Activated CD8-positive, alpha-beta memory T cell treated with anti-CD3 and anti-CD28 coated beads for 4 hours (primary cell): ENCODE measurements around the gene SLC35C1.

ENCODE experiments used
- DNase-seq, 2 donors: peaks; one replicate each; pipeline ENCODE4 v3.0.0-alpha.2; 2020; ENCODE audit warnings: low read depth in 2 of 2

The SLC35C1 gene

GRCh38 chr11:45846974-45847910 lies 42.3 kb downstream of the SLC35C1 start, which contains the start of gene CRY2:
Gene CRY2 (plus strand): TSS chr11:45847475. CDS start chr11:45847491, 16 bp downstream.
- peak; percentile 97 to 99 for DNase-seq

- DNase-seq, result no peak
Observed at GRCh38 chr11:45847911-45848316, 43.0 kb downstream of the SLC35C1 start.

- no peak for DNase-seq
Observed at GRCh38 chr11:45848654-45849081, 43.7 kb downstream of the SLC35C1 start.

GRCh38 chr11:45850446-45850845 lies 45.5 kb downstream of the SLC35C1 start:
- DNase-seq, result no peak

- DNase-seq, result no peak
Observed at GRCh38 chr11:45851228-45851627, 46.3 kb downstream of the SLC35C1 start.

- no peak for DNase-seq
Observed at GRCh38 chr11:45852018-45852711, 47.2 kb downstream of the SLC35C1 start.

- no peak for DNase-seq
Observed at GRCh38 chr11:45852712-45853101, 47.8 kb downstream of the SLC35C1 start.

- DNase-seq, result no peak
Observed at GRCh38 chr11:45853332-45854219, 48.6 kb downstream of the SLC35C1 start.

- DNase-seq, result no peak
Observed at GRCh38 chr11:45855308-45855707, 50.4 kb downstream of the SLC35C1 start.

- no peak for DNase-seq
Observed at GRCh38 chr11:45856044-45856468, 51.1 kb downstream of the SLC35C1 start.

GRCh38 chr11:45857961-45858474 lies 53.1 kb downstream of the SLC35C1 start:
- DNase-seq, result no peak

GRCh38 chr11:45858751-45859398 lies 53.9 kb downstream of the SLC35C1 start:
- no peak for DNase-seq

GRCh38 chr11:45859661-45860140 lies 54.8 kb downstream of the SLC35C1 start:
- DNase-seq, result no peak

GRCh38 chr11:45860348-45860747 lies 55.4 kb downstream of the SLC35C1 start:
- no peak for DNase-seq

GRCh38 chr11:45860764-45861510 lies 56.0 kb downstream of the SLC35C1 start:
- DNase-seq, result no peak
